GM21381 (cell line): ENCODE measurements around the gene CDCA5.

ENCODE experiments used
- ATAC-seq: cut with Tn5 transposase; IDR thresholded peaks from one replicate; pipeline ENCODE4 v1.9.1; 2021; ENCODE audit warnings: mild to moderate bottlenecking, moderate library complexity; ENCODE audit not compliant: unreplicated experiment

CDCA5 gene

GRCh38 chr11:65077451-65077850 is 6.4 kb downstream of the CDCA5 start:
- ATAC-seq: no peak

DNA sequence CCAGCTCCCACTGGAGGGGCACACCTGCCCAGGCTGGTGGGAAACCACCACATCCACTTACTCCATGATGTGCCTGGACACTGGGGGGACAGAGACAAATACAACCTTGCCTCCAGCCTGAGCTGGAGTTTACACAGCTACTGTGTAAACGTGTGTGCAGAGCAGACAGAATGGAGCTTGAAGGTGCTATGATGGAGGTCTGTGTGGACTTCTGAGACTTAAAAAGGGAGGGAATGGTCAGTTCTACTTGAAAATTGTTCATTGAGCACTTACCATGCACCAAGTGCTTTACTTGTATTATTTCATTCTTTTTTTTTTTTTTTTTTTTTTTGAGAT is 11.2 kb downstream of the CDCA5 start:
- ATAC-seq: no peak

DNA sequence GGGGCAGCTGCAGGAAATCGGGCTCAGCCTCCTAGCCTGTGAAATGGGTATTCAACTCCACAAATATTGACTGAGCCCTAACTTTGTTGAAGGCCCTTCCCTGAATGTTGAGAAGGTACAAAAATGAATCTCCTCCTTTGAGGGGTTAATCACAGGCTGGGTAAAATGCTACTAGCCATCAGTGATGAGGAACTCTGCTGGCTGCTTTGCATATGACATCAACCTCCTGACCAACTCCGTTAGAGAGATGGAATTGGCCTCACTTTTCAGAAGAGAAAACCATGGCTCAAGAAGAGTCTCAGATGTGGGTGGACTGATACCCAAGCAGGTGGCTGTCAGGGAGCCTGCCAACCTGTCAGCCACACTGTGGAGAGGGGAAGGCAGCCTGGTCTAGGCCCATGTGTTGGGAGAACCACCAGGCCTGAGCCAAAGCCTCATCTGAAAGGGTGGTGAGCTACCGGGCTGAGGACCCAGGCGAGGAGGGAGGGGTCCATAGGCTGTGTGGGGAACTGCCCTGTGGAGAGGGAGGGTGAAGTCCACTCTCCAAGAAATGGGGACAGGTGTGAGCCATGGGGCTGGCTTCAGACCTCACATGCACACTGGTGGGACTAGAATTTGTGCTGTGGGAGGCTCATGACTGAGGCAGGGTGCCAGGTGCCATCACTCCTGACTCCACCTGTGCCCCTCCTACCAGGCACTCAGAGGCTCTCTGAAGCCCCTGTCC is 11.8 kb downstream of the CDCA5 start:
- no peak for ATAC-seq

DNA sequence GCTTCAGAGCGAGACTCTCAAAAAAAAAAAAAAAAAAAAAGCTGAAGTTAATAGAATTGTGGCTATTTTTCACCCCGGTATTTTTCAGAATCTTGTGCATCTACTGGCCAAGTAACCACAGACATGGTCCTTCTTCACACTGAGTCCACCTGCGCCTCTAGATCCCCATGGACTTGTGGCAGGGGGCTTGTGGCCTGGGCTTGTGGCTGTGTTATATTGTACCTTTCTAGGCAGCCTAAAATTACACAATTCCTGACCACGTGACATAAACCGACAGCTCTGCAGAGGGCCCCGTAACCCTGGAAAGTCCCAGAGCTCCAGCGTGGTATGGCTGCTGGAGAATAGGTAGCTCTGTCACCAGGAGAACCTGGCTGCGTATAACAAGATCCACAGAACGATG is 14.6 kb downstream of the CDCA5 start:
- ATAC-seq: no peak

- no peak for ATAC-seq
These were observed 16.4 kb downstream of the CDCA5 start for GRCh38 chr11:65067446-65067845.

DNA sequence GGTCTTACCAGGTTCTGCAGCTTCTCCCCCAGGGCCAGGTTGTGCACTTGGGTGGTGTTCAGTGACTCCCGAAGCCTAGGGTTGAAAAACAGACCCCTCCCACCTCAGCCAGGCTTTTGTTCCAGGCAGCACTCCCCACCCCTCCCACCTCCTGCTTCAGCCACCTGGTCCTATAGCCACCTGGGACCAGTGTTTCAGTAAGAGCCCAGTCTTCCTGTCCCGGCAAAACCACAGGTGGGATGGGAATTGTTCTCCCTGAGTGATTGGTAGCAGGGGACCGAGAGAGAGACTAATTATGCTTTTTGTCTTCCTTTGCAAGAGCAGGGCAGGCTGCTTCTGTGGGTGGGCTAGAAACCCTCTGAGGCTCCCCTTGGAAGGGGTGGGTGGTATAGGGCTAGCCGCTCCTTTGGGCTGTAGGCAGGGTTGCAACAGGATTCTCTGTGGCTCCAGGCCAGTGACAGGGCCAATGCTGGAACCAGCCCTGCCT is 17.0 kb downstream of the CDCA5 start:
- ATAC-seq: no peak

GRCh38 chr11:65066315-65066714 is 17.5 kb downstream of the CDCA5 start:
- no peak for ATAC-seq

- ATAC-seq: no peak
These were observed 18.0 kb downstream of the CDCA5 start for GRCh38 chr11:65065851-65066250.

DNA sequence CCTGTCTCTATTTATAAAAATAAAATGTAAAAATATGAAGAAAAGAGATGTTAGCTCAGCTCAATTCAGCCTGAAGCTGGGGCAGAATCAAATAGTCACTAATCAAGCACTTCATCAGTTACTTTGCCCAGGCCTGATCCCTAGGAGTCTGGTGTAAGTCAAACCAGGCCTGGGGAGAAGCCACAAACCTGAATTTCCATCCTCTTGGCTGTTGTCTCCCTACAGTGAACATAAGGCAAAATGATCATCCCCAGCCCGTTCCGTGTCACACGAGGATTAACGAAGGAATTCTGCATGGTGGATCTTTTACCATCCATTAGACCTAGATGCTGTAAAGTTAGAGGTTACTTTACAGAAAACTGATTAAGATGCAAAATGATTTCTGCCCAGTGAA is 19.0 kb downstream of the CDCA5 start:
- no peak for ATAC-seq

DNA sequence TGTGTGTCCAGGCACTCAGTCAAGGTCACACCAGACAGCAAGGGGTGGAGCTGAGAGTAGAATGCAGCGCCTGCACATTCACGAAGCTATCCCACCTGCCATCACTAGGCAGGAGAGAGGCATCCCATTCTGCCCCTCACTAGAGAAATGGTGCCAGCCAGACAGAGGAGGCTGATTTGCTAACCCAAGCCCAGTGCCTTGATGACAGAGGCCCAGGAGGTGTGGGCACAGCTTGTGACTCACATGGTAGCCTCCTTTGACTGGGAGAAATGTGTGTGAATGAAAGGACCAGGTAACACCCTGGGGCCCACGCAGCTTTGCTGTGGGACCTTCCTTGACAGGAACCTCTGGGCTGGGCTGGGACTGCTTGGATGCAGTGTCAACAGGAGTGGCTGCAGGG is 20.3 kb downstream of the CDCA5 start:
- no peak for ATAC-seq

- ATAC-seq: no peak
These were observed 22.9 kb downstream of the CDCA5 start for GRCh38 chr11:65060913-65061408.

DNA sequence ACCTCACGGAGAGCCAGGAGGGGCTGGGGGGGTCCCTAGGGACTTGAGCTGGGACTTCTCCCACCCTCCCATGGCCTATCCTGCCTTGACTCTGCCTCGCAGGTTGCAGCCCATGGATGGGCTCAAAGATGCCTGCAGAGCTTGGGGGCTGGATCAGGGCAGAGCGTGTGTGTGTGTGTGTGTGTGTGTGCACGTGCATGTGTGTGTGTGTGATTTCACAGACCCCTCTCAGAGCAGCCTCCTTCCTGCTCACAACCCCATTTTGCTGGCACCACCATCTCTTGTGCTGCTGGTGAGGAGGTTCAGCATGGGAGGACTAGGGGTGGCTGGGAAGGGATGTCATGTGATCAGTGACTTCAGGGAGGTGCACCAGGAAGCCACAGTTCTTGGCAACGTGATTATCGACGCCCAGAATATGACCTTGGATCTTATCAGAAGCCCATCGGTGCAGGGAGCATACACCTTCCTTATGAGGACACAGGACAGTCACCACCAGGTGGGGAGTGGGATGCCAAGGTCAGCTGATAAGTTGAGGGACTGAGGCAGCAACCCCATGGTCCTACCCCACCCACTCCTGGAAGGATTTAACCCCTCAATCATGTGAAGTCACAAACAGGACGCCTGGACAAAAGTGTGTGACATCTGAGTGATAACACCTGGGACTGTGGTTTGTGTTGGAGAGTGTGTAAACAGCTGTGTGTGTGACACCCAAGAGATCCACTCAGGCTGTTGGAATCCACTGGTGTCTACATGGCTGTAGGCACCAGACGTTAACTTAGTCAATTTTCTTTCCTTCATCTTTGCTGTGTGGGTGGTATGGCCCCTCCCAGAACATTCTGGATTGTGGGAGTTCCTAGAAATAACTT is 23.6 kb downstream of the CDCA5 start:
- ATAC-seq: no peak

DNA sequence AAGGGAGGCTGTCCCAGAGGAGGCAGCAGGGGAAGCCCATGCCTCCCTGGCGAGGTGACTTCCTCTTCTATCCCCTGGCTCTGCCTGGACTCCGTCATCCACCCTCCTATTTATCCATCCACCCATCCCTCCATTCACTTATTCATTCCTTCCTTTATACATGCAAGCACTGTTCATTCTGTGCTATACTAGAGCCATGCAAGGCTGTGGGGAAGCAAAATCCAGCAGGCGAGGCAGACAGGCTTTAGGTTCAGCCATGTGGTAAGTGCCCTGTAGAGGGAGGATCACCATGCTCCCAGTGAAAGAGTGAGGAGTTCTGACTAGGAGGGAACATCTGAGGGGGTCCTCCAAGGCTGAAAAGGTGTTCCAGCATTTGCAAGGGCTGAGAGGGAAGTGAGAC is 24.3 kb downstream of the CDCA5 start:
- ATAC-seq: no peak

- ATAC-seq: no peak
These were observed 25.3 kb downstream of the CDCA5 start, which contains the start of gene NAALADL1 for GRCh38 chr11:65058419-65059054. Gene NAALADL1, minus strand, starts transcription at chr11:65058553. Its CDS starts 32 bp downstream, at chr11:65058521.

DNA sequence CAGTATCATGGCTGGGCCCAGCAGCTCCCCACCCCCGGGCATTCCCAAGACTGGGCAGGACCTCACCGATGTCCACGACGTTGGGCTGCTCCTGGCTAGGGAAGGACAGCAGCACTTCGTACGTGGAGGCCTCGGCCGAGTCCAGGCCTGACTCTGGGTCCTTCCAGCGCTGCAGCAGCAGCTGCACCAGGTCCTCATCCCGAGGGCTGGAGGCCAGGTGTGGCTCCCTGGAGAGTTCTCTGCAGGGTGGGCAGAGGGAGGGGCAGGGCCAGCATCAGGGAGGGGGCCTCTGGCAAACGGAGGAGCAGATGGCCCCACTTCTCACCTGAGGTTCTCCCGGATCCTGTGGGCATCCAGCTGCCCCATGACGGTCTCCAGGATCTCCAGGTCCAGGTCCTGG is 25.8 kb downstream of the CDCA5 start:
- ATAC-seq: no peak

DNA sequence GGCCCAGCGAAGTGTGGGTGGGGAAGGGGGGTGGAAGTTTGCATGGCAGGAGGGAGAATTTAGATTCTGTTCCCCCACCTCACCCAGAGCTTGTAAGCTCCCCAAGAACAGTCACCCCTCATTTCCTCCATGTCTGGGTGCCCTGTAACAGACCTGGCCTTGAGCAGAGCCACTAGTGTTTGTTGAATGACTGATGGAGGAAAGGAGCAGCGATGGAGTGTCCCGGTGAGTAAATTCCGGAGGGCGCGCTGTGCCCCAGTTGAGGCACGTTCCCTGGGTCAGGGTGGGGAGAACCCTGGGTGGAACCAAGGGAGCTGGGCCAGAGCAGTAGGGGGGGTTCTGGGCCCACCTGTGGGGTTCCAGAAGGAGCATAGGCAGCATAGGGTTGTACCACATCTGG is 26.3 kb downstream of the CDCA5 start:
- ATAC-seq: no peak

DNA sequence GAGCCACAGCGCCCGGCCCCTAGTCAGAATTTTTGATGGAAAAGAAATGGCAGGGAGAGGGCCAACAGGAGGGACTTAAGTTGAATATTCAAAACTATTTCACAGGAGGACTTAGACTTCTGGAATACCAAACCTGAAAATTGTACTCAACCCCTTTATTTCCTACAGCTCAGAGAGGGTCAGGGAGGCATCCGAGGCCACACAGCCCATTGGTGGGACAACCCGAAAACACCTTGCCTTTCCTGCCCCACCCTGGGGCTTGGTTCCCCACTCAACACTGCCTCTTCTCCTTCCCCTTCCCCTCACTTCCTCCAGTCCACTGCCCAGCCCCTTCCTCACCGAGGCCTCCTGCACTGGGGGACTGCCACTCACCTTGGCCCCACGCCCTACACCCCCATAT is 26.8 kb downstream of the CDCA5 start:
- no peak for ATAC-seq

- no peak for ATAC-seq
These were observed 28.3 kb downstream of the CDCA5 start for GRCh38 chr11:65055538-65055937.

GRCh38 chr11:65053827-65054508 is 29.9 kb downstream of the CDCA5 start:
- ATAC-seq: no peak

- no peak for ATAC-seq
These were observed 32.4 kb downstream of the CDCA5 start for GRCh38 chr11:65051398-65051858.
